ENCODE data around the gene EPHA8. TPM values are rescaled to one million over a fixed set of nuclear protein-coding genes. Genes with fewer than 3 reads are reported as not detected.

Gene EPHA8
- total and polyA plus RNA-seq, 2 of the 13 experiments (the other 11 are each of a cell fraction or from before 2014, with no cell fraction given), result not detected

DNA sequence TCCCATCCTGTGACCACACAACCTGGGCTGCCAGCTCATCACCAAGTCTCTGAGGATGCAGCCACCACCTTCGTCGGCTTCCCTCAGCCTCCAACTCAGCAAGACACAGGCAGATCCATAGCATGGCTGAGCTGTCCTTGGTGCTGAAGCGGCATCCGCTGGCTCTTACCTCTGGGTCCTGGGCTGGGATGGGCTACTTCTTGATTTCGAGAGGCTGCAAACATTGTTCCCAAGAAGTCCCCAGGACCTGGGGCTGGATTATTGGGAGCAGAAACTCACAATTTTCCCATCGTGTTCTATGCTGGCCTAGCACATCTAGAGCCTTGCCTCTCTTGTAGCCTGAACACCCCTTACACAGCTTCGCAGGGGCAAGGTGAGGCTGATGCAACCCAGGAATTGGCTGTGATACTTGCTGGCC is 48.2 kb downstream of the EPHA8 start (continued):
- TF ChIP-seq, protein P1, sequence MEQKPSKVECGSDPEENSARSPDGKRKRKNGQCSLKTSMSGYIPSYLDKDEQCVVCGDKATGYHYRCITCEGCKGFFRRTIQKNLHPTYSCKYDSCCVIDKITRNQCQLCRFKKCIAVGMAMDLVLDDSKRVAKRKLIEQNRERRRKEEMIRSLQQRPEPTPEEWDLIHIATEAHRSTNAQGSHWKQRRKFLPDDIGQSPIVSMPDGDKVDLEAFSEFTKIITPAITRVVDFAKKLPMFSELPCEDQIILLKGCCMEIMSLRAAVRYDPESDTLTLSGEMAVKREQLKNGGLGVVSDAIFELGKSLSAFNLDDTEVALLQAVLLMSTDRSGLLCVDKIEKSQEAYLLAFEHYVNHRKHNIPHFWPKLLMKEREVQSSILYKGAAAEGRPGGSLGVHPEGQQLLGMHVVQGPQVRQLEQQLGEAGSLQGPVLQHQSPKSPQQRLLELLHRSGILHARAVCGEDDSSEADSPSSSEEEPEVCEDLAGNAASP (CRISPR knock-in tag; IDR thresholded peaks at IDR 0.05; ENCODE audit: borderline replicate concordance), result 0 out of 2 replicates have a peak, but pooled peaks have one; percentile 52
- TF ChIP-seq ZNF556 (CRISPR knock-in tag; IDR thresholded peaks at IDR 0.05; ENCODE audit: borderline replicate concordance), result no peak
- no peak for TF ChIP-seq RARG (CRISPR knock-in tag; IDR thresholded peaks at IDR 0.05; ENCODE audit: low read depth)
- TF ChIP-seq ZNF552 (CRISPR knock-in tag; IDR thresholded peaks at IDR 0.05; ENCODE audit: borderline replicate concordance), result no peak
- no peak for TF ChIP-seq SP2 (CRISPR knock-in tag; IDR thresholded peaks at IDR 0.05)
- no peak for TF ChIP-seq CREB1 (IDR thresholded peaks at IDR 0.05)
- TF ChIP-seq CREB1 (CRISPR knock-in tag; IDR thresholded peaks at IDR 0.05), result no peak
- no peak for TF ChIP-seq EZH2 (conservative IDR thresholded peaks at IDR 0.05; ENCODE audit: low read depth, low read length)
- TF ChIP-seq GLMP (CRISPR knock-in tag; IDR thresholded peaks at IDR 0.05; ENCODE audit: borderline replicate concordance), result no peak
- no peak for TF ChIP-seq ZNF891 (CRISPR knock-in tag; IDR thresholded peaks at IDR 0.05)
- TF ChIP-seq ZSCAN5A (CRISPR knock-in tag; IDR thresholded peaks at IDR 0.05; ENCODE audit: borderline replicate concordance), result no peak
- no peak for TF ChIP-seq DMTF1 (CRISPR knock-in tag; IDR thresholded peaks at IDR 0.05)
- peak; percentile 39; the same call in 1 of the 2 replicates for TF ChIP-seq ZBTB20 (CRISPR knock-in tag; IDR thresholded peaks at IDR 0.05; ENCODE audit: borderline replicate concordance, low read depth)
- TF ChIP-seq SKI (IDR thresholded peaks at IDR 0.05; ENCODE audit: partially characterized antibody), result no peak
- no peak for TF ChIP-seq PRPF4 (IDR thresholded peaks at IDR 0.05; ENCODE audit: low read depth, low read length, poor library complexity, severe bottlenecking)
- no peak for TF ChIP-seq ZGPAT (CRISPR knock-in tag; IDR thresholded peaks at IDR 0.05)
- no peak for TF ChIP-seq HMGA1 (CRISPR knock-in tag; conservative IDR thresholded peaks at IDR 0.05)
- TF ChIP-seq ZNF574 (CRISPR knock-in tag; IDR thresholded peaks at IDR 0.05), result peak; percentile 56
- no peak for TF ChIP-seq SRSF1 (optimal IDR thresholded peaks at IDR 0.05; ENCODE audit: low read depth, low read length)
- 0 out of 2 replicates have a peak, but pooled peaks have one; percentile 36 for TF ChIP-seq ARNTL (CRISPR knock-in tag; IDR thresholded peaks at IDR 0.05)
